B cell (primary cell): ENCODE measurements around the gene SMAP2. TPM values are rescaled to one million over a fixed set of nuclear protein-coding genes. Genes with fewer than 3 reads are reported as not detected.

Source experiments
- ATAC-seq: fragments of 200-7000 bp; cut with Tn5 transposase; one replicate; pipeline ENCODE4 v1.10.0; 2021; ENCODE audit warnings: low read depth, mild to moderate bottlenecking, moderate number of reproducible peaks, moderate library complexity
- CTCF ChIA-PET: fragments of 350-600 bp; sonication (Branson Sonifier 250); formaldehyde crosslinking; loops from one replicate; lab custom pipeline; 2021; ENCODE audit warnings: antibody characterized with exemption, inconsistent platforms; lab: Charles Lee
- POLR2A ChIA-PET: fragments of 350-600 bp; sonication (Branson Sonifier 250); formaldehyde crosslinking; loops from one replicate; lab custom pipeline; 2021; ENCODE audit warnings: antibody characterized with exemption; lab: Charles Lee
- DNase-seq: peaks from one replicate; pipeline ENCODE4 v3.0.0; 2013
- H2AFZ ChIP-seq: 2 replicates; pipeline ENCODE4 v1.6.1; 2012; ENCODE audit warnings: mild to moderate bottlenecking, low read depth, low read length; ENCODE audit not compliant: insufficient read depth, poor library complexity, severe bottlenecking
- H3K27ac ChIP-seq, 2 donors: 1 replicate in 1 of 2; 2 replicates in 1 of 2; pipeline ENCODE4 v1.5.1; 2012 to 2013; ENCODE audit warnings: low read length in 2 of 2, mild to moderate bottlenecking in 2 of 2, moderate library complexity in 1 of 2
- H3K27me3 ChIP-seq, 4 experiments: fragments of 200-600 bp in 1 of 4; sonication (generic) in 1 of 4; replicated peaks in 1 of 4; 1 replicate in 2 of 4; 2 replicates in 2 of 4; pipeline versions ENCODE4 v1.6.1 to v1.7.0; 2013 to 2016; ENCODE audit warnings: low read length in 3 of 4, mild to moderate bottlenecking in 2 of 4, mixed read lengths in 1 of 4, moderate library complexity in 1 of 4; ENCODE audit not compliant: insufficient read depth in 4 of 4, control insufficient read depth in 3 of 4; ENCODE audit errors: control extremely low read depth in 1 of 4
- H3K36me3 ChIP-seq, 2 experiments: replicated peaks in 1 of 2; 1 replicate in 1 of 2; 2 replicates in 1 of 2; pipeline versions ENCODE4 v1.6.1 to v1.7.1; 2013; ENCODE audit warnings: low read length in 1 of 2; ENCODE audit not compliant: insufficient read depth in 2 of 2, control insufficient read depth in 1 of 2; ENCODE audit errors: control extremely low read depth in 1 of 2, extremely low read depth in 1 of 2
- H3K4me1 ChIP-seq, 2 donors: fragments of 200-600 bp in 1 of 2; sonication (generic) in 1 of 2; 1 replicate in 1 of 2; 2 replicates in 1 of 2; pipeline versions ENCODE4 v1.5.1 to v1.6.1; 2013 to 2017; ENCODE audit warnings: low read length in 2 of 2; ENCODE audit not compliant: control insufficient read depth in 2 of 2, insufficient read depth in 2 of 2
- H3K4me2 ChIP-seq: replicated peaks from 2 replicates; pipeline ENCODE3; 2012; ENCODE audit warnings: mild to moderate bottlenecking, low read depth, low read length; ENCODE audit not compliant: poor library complexity, severe bottlenecking
- H3K4me3 ChIP-seq, 5 experiments: fragments of 200-600 bp in 1 of 5; sonication (generic) in 1 of 5; 1 replicate in 3 of 5; 2 replicates in 2 of 5; pipeline versions ENCODE4 v1.5.1 to v1.7.0; 2011 to 2016; ENCODE audit warnings: low read length in 4 of 5, mild to moderate bottlenecking in 4 of 5, low read depth in 2 of 5, control low read depth in 1 of 5, moderate library complexity in 1 of 5; ENCODE audit not compliant: insufficient read depth in 1 of 5; ENCODE audit errors: control extremely low read depth in 1 of 5, extremely low read depth in 1 of 5
- H3K79me2 ChIP-seq: fragments of 200-600 bp; sonication (generic); one replicate; pipeline ENCODE4 v1.6.0; 2016; ENCODE audit warnings: low read length; ENCODE audit not compliant: control insufficient read depth, insufficient read depth
- H3K9ac ChIP-seq: fragments of 200-600 bp; sonication (generic); 2 replicates; pipeline ENCODE4 v1.6.1; 2017; ENCODE audit warnings: mild to moderate bottlenecking, low read length, moderate library complexity
- H3K9me3 ChIP-seq, 3 donors: one replicate each; pipeline versions ENCODE4 v1.6.1 to v1.7.1; 2013; ENCODE audit warnings: low read length in 2 of 3; ENCODE audit not compliant: control insufficient read depth in 2 of 3, insufficient read depth in 1 of 3; ENCODE audit errors: control extremely low read depth in 1 of 3
- H4K20me1 ChIP-seq: 2 replicates; pipeline ENCODE4 v1.6.0; 2012; ENCODE audit warnings: mild to moderate bottlenecking, low read length; ENCODE audit not compliant: insufficient read depth, control insufficient read depth, poor library complexity, severe bottlenecking
- H3K27ac Mint-ChIP-seq: one replicate; pipeline ENCODE4 v1.8.0; 2021; ENCODE audit warnings: mixed read lengths
- H3K27me3 Mint-ChIP-seq: one replicate; pipeline ENCODE4 v1.8.0; 2021; ENCODE audit warnings: mixed read lengths
- H3K4me1 Mint-ChIP-seq: one replicate; pipeline ENCODE4 v1.8.0; 2021; ENCODE audit warnings: mixed read lengths
- H3K4me3 Mint-ChIP-seq: one replicate; pipeline ENCODE4 v1.8.0; 2021; ENCODE audit warnings: mixed read lengths
- H3K9me3 Mint-ChIP-seq: one replicate; pipeline ENCODE4 v1.8.0; 2022; ENCODE audit warnings: mixed read lengths; ENCODE audit not compliant: insufficient read depth
- EZH2 ChIP-seq: IDR thresholded peaks from 2 replicates; pipeline ENCODE4 v1.6.1; 2012; ENCODE audit warnings: borderline replicate concordance, low read depth, mild to moderate bottlenecking, moderate library complexity, low read length; ENCODE audit not compliant: insufficient read depth, poor library complexity, severe bottlenecking
- WGBS: methylation state at CpG from one replicate; pipeline ENCODE4 v1.1.5; 2013; ENCODE audit warnings: missing lambda C conversion rate; ENCODE audit not compliant: insufficient coverage; 5-methylcytosine and 5-hydroxymethylcytosine counted together
- intact Hi-C: fragments of 100-400 bp; cut with micrococcal nuclease; formaldehyde crosslinking; loops from one replicate; pipeline ENCODE4 v1.10.0; 2022
- polyA plus RNA-seq: library from polyadenylated mRNA; depleted of rRNA; stranded (reverse); fragments of >200 nt; gene quantifications from 2 replicates; pipeline ENCODE4 v1.2.3, GENCODE V29; 2012
- total RNA-seq, 2 donors: library from RNA; stranded (reverse); fragments of 120-200 nt in 1 of 2; gene quantifications; 1 replicate in 1 of 2; 2 replicates in 1 of 2; pipeline versions ENCODE4 v1.2.3 to v1.2.4, GENCODE V29; 2013 to 2022
- TF ChIP-seq, protein P1 (sequence below): fragments of 200-600 bp; IDR thresholded peaks from one replicate; pipeline ENCODE4 v1.8.0; 2022; ENCODE audit warnings: antibody characterized with exemption, mild to moderate bottlenecking

Gene SMAP2
- total and polyA plus RNA-seq, 2 donors (not counting 1 experiment from before 2014, with no cell fraction given): 275 to 305 TPM

DNA sequence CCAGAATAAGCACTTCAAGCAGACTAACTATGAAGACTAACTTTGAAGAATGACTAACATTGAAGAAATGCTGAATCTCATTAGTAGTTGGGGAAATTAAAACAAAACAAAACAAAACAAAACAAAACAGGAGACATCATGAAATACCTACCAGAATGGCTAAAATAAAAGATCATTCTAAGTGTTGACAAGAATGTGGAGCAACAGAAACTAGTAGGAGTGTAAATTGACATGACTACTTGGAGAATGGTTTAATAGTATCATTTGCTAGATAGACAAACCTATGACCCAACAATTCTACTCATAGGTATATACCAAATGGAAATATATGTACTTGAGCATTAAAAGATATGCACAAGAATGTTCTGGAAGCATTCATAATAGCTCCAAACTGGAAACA is 57.9 kb downstream of the SMAP2 start:
- Histone ChIP-seq H3K4me2 (no peak overlapping the region), H3K9ac (no peak overlapping the region), H3K27ac (no peak overlapping the region), H3K4me1 (no peaks in the 10 kb centered on the region), H3K79me2 (no peaks in the 10 kb centered on the region), H3K27me3 (no peaks in the 10 kb centered on the region), H3K36me3 (no peaks in the 10 kb centered on the region), H2AFZ (no peak overlapping the region), H3K9me3 (no peaks in the 10 kb centered on the region), H4K20me1 (no peaks in the 10 kb centered on the region), H3K4me3 (no peak overlapping the region)
- Mint-ChIP-seq H3K4me3 (no peak overlapping the region), H3K27ac (no peak overlapping the region), H3K4me1 (no peaks in the 10 kb centered on the region), H3K27me3 (no peaks in the 10 kb centered on the region), H3K9me3 (no peaks in the 10 kb centered on the region)
- intact Hi-C loops: no loop called here
- POLR2A ChIA-PET: no interaction called here
- DNase-seq: no peak
- no peak for ATAC-seq
- CTCF ChIA-PET: interaction anchor here (1.0 kb wide), 1 partner anchor 95 kb away, joined by 4 read pairs; no protein-coding TSS in a partner anchor
- no peak for TF ChIP-seq EZH2
- TF ChIP-seq, protein P1, sequence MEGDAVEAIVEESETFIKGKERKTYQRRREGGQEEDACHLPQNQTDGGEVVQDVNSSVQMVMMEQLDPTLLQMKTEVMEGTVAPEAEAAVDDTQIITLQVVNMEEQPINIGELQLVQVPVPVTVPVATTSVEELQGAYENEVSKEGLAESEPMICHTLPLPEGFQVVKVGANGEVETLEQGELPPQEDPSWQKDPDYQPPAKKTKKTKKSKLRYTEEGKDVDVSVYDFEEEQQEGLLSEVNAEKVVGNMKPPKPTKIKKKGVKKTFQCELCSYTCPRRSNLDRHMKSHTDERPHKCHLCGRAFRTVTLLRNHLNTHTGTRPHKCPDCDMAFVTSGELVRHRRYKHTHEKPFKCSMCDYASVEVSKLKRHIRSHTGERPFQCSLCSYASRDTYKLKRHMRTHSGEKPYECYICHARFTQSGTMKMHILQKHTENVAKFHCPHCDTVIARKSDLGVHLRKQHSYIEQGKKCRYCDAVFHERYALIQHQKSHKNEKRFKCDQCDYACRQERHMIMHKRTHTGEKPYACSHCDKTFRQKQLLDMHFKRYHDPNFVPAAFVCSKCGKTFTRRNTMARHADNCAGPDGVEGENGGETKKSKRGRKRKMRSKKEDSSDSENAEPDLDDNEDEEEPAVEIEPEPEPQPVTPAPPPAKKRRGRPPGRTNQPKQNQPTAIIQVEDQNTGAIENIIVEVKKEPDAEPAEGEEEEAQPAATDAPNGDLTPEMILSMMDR: no peak

DNA sequence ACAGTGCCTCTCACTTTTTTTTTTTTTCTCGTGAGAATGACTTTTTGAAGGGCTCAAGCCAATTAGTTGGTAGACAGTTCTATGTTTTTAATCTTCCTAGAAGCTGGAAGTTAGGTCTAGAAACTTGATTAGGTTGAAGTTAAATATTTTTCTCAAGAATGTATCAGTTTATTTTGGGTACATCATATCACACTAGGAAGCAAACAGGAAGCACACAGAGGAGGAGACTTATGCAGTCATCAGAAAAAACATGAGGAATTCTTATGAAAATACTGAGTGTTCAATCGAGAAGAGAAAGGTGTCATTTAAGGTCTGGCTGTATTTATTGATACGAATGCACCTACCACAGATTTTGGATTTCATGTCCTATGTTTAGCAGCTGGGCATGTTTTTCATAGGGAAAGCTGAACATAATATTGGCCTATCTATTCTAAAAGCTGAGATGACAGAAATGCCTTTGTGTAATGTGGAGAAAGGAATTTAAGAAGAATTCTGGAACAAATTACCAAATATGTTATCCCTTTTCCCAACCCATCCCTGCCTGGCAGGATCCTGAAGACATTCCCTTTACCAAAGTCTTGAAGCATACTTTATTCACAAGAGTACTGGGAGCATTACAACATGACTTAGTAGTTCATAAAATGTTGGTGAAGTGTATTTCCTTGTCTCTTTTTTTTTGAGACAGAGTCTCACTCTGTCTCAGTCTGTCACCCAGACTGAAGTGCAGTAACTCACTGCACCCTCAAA is 59.3 kb downstream of the SMAP2 start:
- H3K4me3 Mint-ChIP-seq: no peak overlapping the region
- H3K27me3 Mint-ChIP-seq: no peaks in the 10 kb centered on the region

More for the DNA sequence above, 59.3 kb downstream of the SMAP2 start:
- H3K27ac Mint-ChIP-seq: no peak overlapping the region
- H3K79me2 ChIP-seq: no peaks in the 10 kb centered on the region
- H3K4me2 ChIP-seq: no peak overlapping the region
- 94% methylated on average over 2 of the region's 3 CpGs for WGBS
- intact Hi-C loops: no loop called here
- H3K9ac ChIP-seq: no peak overlapping the region
- POLR2A ChIA-PET: interaction anchor here (0.6 kb wide), 1 partner anchor 116 kb away, joined by 3 read pairs; no protein-coding TSS in a partner anchor
- H3K27ac ChIP-seq: no peak overlapping the region
- no peaks in the 10 kb centered on the region for H3K9me3 ChIP-seq
- no peaks in the 10 kb centered on the region for H3K27me3 ChIP-seq
- H3K4me3 ChIP-seq: no peak overlapping the region
- CTCF ChIA-PET: interaction anchor here (0.6 to 1.8 kb wide), 3 partner anchors 8 to 1257 kb away, joined by 3 to 7 read pairs (median 4); no protein-coding TSS in a partner anchor
- no peak for DNase-seq
- H3K4me1 ChIP-seq: no peaks in the 10 kb centered on the region
- no peak for ATAC-seq
- H4K20me1 ChIP-seq: no peaks in the 10 kb centered on the region
- H3K9me3 Mint-ChIP-seq: no peaks in the 10 kb centered on the region
- no peaks in the 10 kb centered on the region for H3K36me3 ChIP-seq
- no peaks in the 10 kb centered on the region for H3K4me1 Mint-ChIP-seq
- no peak for TF ChIP-seq EZH2
- TF ChIP-seq, protein P1: no peak
- H2AFZ ChIP-seq: no peak overlapping the region
